Neutrophil (primary cell): ENCODE results near the gene ZNF107.
A peak's percentile ranks its signal among the peaks of the same experiment; 100 is the strongest.

Experiments
- H3K27ac ChIP-seq: fragments of 200-600 bp; sonication (generic); 2 replicates; pipeline ENCODE4 v1.5.1; 2016; ENCODE audit warnings: mild to moderate bottlenecking, moderate library complexity
- H3K27me3 ChIP-seq: fragments of 200-600 bp; sonication (generic); 2 replicates; pipeline ENCODE4 v1.6.0; 2016; ENCODE audit warnings: mild to moderate bottlenecking
- H3K36me3 ChIP-seq: fragments of 200-600 bp; sonication (generic); 2 replicates; pipeline ENCODE4 v1.5.1; 2017
- H3K4me1 ChIP-seq, 2 experiments: fragments of 200-600 bp in 1 of 2; sonication (generic) in 1 of 2; 1 replicate in 1 of 2; 2 replicates in 1 of 2; pipeline versions ENCODE4 v1.5.1 to v1.6.1; 2013 to 2016; ENCODE audit warnings: low read depth in 1 of 2, low read length in 1 of 2, mild to moderate bottlenecking in 1 of 2, moderate library complexity in 1 of 2; ENCODE audit not compliant: control insufficient read depth in 1 of 2, insufficient read depth in 1 of 2
- H3K4me3 ChIP-seq, 2 experiments: fragments of 200-600 bp in 1 of 2; sonication (generic) in 1 of 2; 1 replicate in 1 of 2; 2 replicates in 1 of 2; pipeline ENCODE4 v1.5.1; 2013 to 2016; ENCODE audit warnings: low read depth in 1 of 2, low read length in 1 of 2, mild to moderate bottlenecking in 1 of 2, moderate library complexity in 1 of 2
- H3K9me3 ChIP-seq: fragments of 200-600 bp; sonication (generic); 2 replicates; pipeline ENCODE4 v1.5.1; 2016
- TF ChIP-seq, protein P1 (sequence below): fragments of 200-600 bp; sonication (generic); IDR thresholded peaks from 2 replicates; pipeline ENCODE4 v1.5.1; 2016; ENCODE audit warnings: antibody characterized with exemption

Gene ZNF107

DNA sequence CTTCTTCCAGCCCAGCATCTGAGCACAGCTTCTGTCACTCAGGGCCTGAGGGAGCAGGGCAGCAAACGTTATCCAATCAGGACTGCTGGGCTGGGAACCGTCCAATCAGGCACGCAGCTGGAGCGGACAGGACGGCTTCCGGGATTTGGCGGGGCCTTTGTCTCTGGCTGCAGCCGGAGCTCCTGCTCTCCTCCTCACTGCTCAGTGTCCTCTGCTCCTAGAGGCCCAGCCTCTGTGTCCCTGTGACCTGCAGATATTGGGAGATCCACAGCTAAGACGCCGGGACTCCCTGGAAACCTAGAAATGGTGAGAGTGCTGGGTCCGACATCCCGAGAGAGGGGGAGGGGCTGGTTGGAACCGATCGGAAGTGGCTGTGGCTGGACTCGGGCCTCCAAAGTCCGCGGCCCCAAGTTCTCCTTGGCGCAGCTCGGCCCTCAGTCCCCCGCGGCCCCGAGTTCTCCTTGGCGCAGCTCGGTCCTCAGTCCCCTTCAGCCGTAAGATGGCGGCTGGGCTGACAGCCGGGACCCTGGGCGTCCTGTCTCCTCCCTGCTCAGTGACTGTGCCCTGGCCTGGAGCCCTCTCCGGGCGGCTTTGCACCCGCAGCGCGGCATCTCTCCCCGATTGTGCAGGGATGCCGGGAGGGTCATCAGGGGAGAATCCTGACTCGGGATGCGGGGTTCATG lies at the start of gene ZNF107:
Gene ZNF107 (plus strand): TSS at position 154 of the 683 bp plus-strand sequence. CDS start 150 bp downstream, at position 304.
- TF ChIP-seq, protein P1, sequence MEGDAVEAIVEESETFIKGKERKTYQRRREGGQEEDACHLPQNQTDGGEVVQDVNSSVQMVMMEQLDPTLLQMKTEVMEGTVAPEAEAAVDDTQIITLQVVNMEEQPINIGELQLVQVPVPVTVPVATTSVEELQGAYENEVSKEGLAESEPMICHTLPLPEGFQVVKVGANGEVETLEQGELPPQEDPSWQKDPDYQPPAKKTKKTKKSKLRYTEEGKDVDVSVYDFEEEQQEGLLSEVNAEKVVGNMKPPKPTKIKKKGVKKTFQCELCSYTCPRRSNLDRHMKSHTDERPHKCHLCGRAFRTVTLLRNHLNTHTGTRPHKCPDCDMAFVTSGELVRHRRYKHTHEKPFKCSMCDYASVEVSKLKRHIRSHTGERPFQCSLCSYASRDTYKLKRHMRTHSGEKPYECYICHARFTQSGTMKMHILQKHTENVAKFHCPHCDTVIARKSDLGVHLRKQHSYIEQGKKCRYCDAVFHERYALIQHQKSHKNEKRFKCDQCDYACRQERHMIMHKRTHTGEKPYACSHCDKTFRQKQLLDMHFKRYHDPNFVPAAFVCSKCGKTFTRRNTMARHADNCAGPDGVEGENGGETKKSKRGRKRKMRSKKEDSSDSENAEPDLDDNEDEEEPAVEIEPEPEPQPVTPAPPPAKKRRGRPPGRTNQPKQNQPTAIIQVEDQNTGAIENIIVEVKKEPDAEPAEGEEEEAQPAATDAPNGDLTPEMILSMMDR, result no peak
- peak within 1 kb of the TSS; percentile 65 to 72 for H3K4me3 ChIP-seq
- no peaks in the 10 kb centered on the region for H3K27me3 ChIP-seq
- H3K4me1 ChIP-seq, result peaks cover 11 to 18% of the 10 kb centered on the region in 2 experiments
- peak within 1 kb of the TSS; percentile 70 for H3K27ac ChIP-seq
- H3K36me3 ChIP-seq, result peaks cover 11% of the 10 kb centered on the region
- H3K9me3 ChIP-seq, result no peaks in the 10 kb centered on the region

DNA sequence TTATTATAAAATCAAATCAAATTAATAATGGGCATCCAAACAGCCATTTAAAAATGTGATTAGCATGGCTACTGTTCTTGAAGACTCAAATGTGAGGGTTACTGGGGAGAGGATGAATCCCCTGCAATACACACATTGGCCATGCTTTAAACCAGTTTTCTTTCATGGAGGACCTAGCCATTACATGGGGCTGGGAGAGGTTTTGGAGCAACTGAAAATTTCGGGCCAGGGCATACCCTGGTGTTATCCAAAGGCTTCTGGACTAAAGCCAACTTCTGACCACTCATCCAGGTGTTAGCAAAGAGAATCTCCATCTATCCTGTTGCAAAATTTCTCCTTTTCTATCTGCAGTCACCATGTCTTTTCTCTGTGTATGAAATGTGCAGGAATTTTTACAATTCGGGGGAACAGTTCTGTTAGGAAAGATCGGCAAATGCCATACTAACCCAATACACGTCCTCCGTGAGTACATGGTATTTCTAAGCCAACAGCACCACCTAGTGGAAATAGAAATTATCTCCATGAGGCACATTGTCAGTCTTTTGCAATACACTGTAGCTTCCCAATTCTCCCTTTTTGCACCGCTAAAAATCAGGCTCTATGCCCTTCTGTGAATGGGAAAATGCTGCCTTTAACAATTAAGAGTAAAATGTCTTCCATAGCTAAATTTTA lies 47.0 kb upstream of the ZNF107 start:
- Histone ChIP-seq H3K9me3 (peaks cover 11% of the 10 kb centered on the region), H3K4me1 (no peaks in the 10 kb centered on the region), H3K4me3 (no peak overlapping the region), H3K27ac (no peak overlapping the region), H3K27me3 (no peaks in the 10 kb centered on the region), H3K36me3 (no peaks in the 10 kb centered on the region)
- TF ChIP-seq, protein P1, result peak; percentile 32

DNA sequence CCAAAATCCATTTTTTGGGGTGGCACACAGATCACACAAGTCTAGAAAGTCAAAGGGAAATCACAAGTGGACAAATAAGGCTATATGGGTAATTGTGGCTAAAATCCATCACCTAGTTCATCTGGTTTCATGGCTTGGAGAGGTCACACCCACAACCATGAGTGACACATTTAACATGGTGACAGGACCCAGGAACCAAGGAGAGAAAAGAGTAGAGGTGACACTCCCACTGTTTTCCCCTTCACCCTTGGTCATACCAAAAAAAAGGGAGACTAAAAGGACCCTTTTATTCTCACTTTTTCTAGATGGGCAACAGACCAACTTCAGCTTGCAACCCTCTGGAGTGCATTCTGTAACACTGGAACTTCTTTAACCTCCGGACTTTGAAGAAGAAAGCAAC lies 46.2 kb upstream of the ZNF107 start:
- Histone ChIP-seq H3K4me1 (no peaks in the 10 kb centered on the region), H3K4me3 (no peak overlapping the region), H3K27ac (no peak overlapping the region), H3K27me3 (no peaks in the 10 kb centered on the region), H3K9me3 (peaks cover 11% of the 10 kb centered on the region), H3K36me3 (no peaks in the 10 kb centered on the region)
- TF ChIP-seq, protein P1, result no peak

DNA sequence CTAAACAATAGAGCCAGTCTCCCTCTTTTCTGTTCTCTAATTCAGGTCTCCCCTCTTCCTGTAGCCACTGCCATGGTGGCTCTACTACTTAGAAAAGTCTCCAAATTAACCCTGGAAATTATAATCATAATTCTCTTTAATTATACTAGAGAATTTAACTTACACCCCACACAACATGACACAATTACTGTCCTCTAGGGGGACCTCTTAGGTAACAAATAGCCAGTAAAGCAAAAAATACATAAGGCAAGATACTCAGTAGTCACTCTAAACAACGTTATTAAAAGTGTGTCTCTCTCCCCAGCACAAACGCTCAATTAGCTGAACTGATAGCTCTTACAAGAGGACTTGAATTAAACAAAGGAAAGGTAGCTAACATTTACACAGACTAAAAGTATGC lies 44.3 kb upstream of the ZNF107 start:
- TF ChIP-seq, protein P1, result no peak
- Histone ChIP-seq H3K27ac (no peak overlapping the region), H3K4me3 (no peak overlapping the region), H3K36me3 (no peaks in the 10 kb centered on the region), H3K4me1 (no peaks in the 10 kb centered on the region), H3K9me3 (peaks cover 11% of the 10 kb centered on the region), H3K27me3 (no peaks in the 10 kb centered on the region)

DNA sequence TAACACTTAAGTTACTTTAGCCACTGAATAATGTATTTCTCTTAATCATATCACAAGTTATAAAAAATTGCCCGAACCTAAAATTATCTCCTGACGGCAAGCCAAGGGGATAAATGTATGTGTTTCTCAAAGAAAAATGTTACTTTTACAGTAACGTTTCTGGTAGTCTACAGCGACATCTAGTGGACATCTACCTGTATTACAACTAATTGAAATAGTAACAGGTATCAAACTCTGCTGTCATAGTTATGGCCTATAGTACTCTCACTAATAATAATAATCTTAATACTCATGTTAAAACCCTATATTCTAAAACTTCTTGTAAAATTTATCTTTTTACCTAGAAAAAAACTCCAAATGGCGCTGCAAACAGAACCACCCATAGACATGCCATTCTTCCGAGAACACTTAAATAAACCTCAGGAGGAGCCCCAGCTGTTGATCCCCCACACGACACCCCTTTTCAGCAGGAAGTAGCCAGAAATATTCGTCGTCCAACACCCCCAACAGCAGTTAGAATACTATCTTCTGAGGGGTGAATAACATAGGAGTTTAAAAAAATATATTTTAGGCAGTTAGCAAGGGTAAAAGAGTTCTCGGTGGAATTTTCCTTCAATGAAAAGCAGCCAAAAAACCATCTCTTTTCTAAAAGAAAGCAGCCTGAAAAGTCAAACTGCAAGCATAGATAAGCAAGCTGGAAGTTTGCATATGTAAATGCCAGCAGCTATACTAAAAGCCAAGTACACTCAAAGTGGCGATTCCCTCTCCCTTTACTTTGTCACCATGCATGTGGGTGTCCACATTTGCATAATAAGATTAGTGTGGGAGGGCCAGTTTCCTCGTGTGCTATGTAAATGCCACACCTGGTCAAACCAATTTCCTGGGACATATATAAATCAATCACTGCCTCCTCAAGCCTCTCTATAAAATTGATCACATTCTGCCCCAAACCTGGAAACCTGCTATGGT lies 40.5 kb upstream of the ZNF107 start:
- H3K36me3 ChIP-seq, result no peaks in the 10 kb centered on the region
- no peaks in the 10 kb centered on the region for H3K9me3 ChIP-seq
- no peaks in the 10 kb centered on the region for H3K27me3 ChIP-seq
- H3K4me3 ChIP-seq, result no peak overlapping the region
- H3K4me1 ChIP-seq, result peaks cover 15 to 19% of the 10 kb centered on the region in 2 experiments
- TF ChIP-seq, protein P1, result peak; percentile 74
- H3K27ac ChIP-seq, result no peak overlapping the region
